Measurements from ENCODE around the gene MELTF.

The MELTF gene

DNA sequence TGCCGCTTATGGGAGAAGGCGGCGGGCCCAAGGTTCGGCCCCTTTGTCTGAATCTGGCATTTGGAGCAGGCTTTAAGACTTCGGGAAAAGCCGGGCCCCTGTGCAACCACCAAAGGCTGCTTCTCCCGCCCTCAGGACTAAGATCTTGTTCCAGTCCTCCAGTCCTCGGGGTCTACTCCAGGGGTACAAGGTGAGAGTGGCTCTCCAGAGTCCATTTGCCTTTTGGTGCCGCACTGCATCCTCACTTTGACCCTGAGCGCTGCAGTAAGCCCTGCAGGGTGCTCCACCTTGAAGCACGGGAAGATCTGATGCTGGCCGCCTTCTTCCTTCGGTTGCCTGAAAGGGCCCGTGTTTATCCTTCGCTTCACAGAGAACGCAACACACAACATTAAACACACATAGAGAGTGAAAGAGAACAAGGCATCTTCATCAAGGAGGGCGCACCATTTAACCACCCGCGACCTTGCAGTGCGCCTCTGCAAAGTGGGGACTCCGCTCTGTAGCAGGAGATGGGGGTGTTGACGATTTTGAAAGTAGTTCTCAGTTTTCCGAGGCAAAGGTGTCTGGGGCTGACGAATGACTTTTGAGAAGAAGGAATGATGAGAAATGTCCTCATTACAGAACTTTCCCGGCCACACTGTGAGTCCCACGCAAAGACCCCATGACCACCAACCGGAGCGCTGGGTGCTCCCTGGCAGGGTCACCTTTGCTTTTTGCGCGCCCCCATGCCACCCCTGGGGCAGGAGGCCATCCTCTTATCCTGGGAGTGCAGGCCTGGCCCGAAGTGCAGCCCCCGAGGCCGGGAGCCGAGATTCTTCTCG is 62.0 kb downstream of the MELTF start:
- no peak for DNase-seq

DNA sequence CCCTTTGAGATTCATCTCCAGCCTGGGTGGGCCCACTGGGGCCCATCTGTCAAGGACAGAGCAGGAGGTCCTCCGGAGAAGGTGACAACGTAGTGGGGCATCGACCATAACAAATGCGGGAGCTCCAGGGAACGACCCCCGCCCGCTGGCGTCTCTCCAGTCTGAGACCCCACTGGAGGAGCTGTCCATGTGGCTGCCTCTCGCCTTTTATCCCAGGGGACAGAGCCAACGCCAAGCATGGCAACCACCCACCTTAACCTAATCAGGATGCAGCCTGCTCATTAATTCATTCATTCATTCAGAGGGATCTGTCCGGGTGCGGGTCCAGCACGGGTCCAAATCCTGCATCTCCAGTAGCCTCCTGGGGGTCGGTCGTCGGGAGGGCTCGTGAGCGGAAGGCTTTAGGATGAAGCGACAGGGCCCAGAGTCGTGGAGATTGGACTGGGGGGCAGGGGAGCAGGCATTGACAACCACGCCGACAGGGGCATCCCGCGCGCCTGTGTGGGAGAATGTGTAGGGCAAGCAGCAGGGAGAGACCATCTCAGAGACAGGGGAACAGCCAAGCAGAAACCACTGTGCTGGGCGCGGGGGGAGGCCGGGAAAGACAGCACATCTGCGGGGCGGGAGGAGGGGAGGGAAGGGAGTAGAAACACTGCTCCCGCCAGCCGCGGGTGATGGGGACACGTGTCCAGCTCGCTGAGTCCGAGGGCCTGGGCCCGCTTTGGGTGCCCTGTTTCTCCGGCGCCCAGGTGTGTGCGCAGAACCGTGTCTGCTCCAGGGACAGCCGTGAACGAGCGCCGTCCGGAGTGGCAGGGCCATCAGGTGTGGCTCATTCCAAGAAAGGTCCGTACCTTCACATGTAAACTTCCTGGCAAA is 62.9 kb downstream of the MELTF start:
- no peak for DNase-seq

DNA sequence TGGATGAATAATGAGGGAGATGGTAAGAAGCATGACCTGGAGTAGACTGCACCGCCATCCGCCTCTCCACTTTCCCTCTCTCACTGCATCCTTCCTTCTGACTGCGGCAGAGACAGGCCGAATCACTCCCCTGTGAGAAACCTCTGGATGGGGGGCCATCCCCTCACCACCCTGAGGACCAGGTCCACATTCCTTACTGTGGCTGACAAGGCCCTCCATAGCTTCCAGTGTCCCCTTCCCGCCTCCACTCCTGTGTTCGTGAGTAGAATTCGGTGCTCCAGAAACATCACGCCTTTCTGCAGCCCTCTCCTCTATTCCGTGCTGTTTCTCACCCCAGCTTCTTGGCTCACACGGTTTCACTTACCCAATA is 63.8 kb downstream of the MELTF start:
- no peak for DNase-seq

DNA sequence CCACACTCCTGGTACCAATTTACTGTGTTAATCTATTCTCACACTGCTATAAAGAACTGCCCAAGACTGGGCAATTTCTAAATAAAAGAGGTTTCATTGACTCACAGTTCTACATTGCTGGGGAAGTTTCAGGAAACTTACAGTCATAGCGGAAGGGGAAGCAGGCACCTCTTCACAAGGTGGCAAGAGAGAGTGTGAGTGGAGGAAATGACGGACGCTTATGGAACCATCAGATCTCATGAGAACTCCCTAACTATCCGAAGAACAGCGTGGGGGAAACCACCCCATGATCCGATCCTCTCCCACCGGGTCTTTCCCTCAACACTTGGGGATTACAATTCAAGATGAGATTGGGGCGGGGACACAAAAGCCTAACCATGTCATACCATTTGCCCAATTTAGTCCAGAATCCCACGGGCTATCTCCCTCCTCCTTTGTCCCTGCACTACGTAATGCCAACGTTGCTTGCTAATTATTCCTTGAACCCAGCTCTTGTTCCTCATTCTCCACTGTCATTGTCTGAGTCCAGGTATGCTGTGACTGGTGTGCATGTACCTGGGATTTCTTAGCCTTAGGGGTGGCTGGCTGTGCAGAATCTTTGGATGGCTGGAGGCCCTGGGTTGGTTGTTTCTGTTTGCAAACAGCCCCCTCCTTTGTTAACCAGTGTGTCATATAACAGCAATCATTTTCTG is 64.4 kb downstream of the MELTF start:
- DNase-seq = no peak

DNA sequence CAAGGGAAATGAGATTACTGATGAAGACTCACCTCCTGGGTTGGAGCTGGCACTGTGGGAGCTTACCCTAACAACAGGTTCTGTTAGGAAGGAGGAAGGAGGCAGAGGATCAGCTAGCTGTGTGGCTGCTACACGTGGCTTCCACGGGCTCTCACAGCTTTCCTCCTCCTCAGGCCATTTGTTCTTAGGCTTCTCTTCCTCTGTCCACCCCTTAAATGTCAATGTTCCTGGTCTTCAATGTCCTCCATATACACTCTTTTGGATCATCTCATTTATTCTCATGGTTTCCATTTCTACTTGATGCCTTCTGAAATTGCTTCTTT is 66.0 kb downstream of the MELTF start:
- DNase-seq = no peak

DNA sequence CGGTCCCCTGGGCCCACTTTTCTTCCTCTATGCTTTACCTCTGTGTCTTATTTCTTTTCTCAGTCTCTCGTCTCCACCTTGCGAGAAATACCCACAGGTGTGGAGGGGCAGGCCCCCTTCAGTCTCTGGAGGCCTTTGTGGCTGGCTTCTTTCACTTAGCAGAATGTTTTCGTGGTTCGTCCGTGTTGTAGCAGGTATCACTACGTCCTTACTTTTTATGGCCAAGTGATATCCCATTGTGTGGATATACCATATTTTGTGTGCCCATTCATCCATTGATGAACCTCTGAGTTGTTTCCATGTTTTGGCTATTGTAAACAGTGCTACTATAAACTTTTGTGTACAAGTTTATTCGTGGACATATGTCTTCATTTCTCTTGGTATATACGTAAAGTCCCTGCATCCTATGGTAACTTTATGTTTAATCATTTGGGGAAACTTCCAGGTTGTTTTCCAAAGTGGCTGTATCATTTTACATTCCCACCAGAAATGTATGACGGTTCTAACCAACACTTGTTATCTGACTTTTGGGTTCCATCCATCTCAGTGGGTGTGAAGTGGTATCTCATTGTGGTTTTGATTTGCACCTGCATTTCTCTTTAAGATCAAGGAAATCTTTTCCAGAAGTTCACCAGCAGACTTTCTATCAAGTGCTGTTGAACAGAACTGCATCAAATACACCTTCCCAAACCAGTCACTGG is 66.5 kb downstream of the MELTF start:
- DNase-seq = no peak

DNA sequence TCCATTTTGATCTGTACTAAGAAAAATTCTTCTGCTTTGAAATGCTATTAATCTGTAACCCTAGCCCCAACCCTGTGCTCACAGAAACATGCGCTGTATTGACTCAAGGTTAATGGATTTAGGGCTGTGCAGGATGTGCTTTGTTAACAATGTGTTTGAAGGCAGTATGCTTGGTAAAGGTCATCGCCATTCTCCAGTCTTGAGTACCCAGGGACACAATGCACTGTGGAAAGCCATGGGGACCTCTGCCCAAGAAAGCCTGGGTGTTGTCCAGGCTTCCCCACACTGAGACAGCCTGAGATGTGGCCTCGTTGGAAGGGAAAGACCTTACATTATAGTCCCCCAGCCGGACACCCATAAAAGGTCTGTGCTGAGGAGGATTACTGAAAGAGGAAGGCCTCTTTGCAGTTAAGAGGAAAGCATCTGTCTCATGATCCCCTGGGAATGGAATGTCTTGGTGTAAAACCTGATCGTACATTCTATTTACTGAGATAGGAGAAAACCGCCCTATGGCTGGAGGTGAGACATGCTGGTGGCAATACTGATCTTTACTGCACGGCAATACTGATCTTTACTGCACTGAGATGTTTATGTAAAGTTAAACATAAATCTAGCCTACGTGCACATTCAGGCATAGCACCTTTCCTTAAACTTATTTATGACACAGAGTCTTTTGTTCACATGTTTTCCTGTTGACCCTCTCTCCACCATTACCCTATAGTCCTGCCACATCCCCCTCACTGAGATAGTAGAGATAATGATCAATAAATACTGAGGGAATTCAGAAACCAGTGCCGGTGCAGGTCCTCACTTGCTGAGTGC is 67.3 kb downstream of the MELTF start:
- DNase-seq = no peak

DNA sequence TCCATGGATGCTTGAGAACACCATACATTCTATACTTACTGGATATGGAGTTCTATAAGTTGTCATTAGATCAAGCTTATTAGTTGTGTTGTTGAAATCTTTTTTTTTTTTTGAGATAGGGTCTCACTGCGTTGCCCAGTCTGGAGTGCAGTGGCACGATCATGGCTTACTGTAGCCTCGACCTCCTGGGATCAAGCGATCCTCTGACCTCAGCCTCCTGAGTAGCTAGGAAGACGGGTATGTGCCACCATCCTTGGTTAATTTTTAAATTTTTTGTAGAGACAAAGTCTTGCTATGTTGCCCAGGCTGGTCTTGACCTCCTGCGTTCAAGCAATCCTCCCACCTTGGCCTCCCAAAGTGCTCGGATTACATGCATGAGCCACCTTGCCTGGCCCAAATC is 74.8 kb downstream of the MELTF start:
- no peak for DNase-seq
